ENCODE data around the gene CTDSP2.
A peak's percentile ranks its signal among the peaks of the same experiment; 100 is the strongest.

CTDSP2 gene

DNA sequence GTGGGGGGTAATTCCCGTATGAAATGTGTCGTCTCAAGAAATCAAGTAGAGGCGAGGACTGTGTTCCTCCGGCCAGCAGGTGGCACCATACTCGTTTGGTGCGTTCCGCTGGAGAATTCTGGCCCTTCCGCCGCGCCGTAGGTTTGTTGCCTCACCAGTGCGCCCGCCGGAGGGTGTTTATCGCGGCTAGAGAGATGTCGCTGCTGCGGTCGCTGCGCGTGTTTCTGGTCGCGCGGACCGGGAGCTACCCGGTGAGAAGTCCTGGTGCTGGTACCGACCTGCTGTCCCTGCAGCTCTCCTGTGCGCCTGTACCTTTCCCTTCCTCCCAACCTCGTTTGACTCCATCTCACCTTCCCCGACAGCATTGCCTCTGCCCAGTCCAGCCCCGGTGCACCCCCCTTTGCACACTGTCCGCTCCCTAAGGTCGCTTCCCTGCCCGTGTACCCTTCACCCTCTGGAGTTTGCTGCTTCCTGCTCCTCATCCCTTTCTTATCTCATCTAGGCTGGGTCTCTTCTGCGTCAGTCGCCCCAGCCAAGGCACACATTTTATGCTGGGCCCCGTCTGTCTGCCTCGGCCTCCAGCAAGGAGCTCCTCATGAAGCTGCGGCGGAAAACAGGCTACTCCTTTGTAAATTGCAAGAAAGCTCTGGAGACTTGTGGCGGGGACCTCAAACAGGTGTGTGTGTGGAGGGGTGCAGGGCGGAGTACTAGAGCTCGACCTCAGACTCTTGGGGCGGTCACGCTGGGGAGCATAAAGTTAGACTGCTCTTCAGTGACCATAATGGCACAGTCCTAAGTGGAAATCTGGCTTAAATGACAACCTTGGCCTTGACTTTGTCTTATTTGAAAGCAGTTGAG is 63.7 kb downstream of the CTDSP2 start, which contains the start of gene TSFM:
Gene TSFM (plus strand): TSS at position 180 of the 858 bp plus-strand sequence. CDS start 15 bp downstream, at position 195.
- H3K27ac Mint-ChIP-seq: peak within 1 kb of the TSS; percentile 68 to 88 (median 73)
- H3K36me3 Mint-ChIP-seq (ENCODE audit: low read depth): peaks cover 24% of the 10 kb centered on the region
- no peaks in the 10 kb centered on the region for H3K27me3 Mint-ChIP-seq (ENCODE audit: low read depth)
- H3K4me1 Mint-ChIP-seq: peaks cover 13% of the 10 kb centered on the region
- H3K4me3 Mint-ChIP-seq: peak within 1 kb of the TSS; percentile 95 to 99 (median 98)
- TF ChIP-seq, protein P1, sequence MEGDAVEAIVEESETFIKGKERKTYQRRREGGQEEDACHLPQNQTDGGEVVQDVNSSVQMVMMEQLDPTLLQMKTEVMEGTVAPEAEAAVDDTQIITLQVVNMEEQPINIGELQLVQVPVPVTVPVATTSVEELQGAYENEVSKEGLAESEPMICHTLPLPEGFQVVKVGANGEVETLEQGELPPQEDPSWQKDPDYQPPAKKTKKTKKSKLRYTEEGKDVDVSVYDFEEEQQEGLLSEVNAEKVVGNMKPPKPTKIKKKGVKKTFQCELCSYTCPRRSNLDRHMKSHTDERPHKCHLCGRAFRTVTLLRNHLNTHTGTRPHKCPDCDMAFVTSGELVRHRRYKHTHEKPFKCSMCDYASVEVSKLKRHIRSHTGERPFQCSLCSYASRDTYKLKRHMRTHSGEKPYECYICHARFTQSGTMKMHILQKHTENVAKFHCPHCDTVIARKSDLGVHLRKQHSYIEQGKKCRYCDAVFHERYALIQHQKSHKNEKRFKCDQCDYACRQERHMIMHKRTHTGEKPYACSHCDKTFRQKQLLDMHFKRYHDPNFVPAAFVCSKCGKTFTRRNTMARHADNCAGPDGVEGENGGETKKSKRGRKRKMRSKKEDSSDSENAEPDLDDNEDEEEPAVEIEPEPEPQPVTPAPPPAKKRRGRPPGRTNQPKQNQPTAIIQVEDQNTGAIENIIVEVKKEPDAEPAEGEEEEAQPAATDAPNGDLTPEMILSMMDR (IDR thresholded peaks at IDR 0.05; ENCODE audit: unreplicated experiment in 3 of 3): peak; percentile 88 to 94 (median 88)
- no peaks in the 10 kb centered on the region for H3K9me3 Mint-ChIP-seq

DNA sequence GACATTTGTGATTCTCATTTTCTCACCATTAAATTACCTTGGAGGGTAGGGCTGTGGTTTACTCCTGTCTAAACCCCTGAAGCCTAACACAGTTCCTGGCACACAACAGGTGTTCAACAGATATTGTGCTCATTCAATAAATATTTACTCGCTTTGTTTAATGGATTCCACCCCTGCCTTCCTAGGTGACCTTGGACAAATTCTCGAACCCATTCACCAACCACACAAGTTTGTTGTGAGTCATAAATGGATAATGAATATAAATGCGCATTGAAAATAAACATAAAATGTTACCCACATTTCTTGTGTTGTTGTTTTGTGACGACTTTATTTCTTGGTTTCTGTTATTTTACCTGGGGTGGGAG is 64.3 kb downstream of the CTDSP2 start:
- H3K4me3 Mint-ChIP-seq: peak overlapping the region; percentile 95 to 99 (median 98)
- H3K36me3 Mint-ChIP-seq (ENCODE audit: low read depth): peaks cover 18% of the 10 kb centered on the region
- H3K27me3 Mint-ChIP-seq (ENCODE audit: low read depth): no peaks in the 10 kb centered on the region
- peaks cover 13% of the 10 kb centered on the region for H3K4me1 Mint-ChIP-seq
- TF ChIP-seq, protein P1 (IDR thresholded peaks at IDR 0.05; ENCODE audit: unreplicated experiment in 3 of 3): no peak
- peak overlapping the region in 2 of 3 experiments; percentile 73 to 88 for H3K27ac Mint-ChIP-seq
- no peaks in the 10 kb centered on the region for H3K9me3 Mint-ChIP-seq

DNA sequence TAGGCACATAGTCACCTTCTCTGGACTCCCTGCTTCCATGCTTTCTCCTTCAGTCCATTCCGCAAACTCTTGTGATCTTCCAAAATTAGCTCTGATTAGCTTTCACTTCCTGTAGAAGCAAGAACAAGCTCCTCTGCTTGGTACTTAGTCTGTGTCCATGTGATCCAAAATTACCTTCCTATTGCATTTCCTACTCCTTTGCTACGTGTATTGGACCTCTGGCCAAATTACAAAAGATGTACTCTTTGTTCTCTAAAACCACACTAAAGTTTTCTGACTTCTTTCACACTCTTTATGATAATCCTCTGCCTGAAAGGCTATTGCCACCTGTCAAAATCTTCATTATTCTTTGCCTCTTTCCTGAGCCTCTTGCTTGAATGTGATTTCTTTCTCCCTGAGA is 64.7 kb downstream of the CTDSP2 start:
- H3K4me3 Mint-ChIP-seq: no peak overlapping the region
- H3K27me3 Mint-ChIP-seq (ENCODE audit: low read depth): no peaks in the 10 kb centered on the region
- H3K27ac Mint-ChIP-seq: no peak overlapping the region
- no peaks in the 10 kb centered on the region for H3K9me3 Mint-ChIP-seq
- H3K4me1 Mint-ChIP-seq: peaks cover 13% of the 10 kb centered on the region
- peaks cover 17% of the 10 kb centered on the region for H3K36me3 Mint-ChIP-seq (ENCODE audit: low read depth)
- TF ChIP-seq, protein P1 (IDR thresholded peaks at IDR 0.05; ENCODE audit: unreplicated experiment in 3 of 3): no peak

DNA sequence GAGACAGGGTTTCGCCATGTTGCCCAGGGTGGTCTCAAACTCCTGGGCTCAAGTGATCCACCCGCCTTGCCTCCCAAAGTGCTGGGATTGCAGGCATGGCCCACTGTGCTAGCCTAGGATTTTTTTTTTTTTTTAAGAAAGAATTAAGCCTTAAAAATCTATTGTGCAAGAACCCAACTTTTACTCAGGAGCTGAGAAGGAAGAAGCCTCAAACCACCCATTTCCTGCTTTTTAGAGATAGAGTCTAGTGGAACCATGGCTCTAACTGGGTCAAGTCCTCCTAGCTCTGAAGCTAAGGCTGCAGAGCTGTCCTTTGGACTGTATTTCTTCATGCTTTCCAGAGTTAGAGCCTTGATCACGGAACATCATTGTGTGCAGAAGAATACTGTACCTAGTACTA is 65.3 kb downstream of the CTDSP2 start:
- TF ChIP-seq, protein P1 (IDR thresholded peaks at IDR 0.05; ENCODE audit: unreplicated experiment in 3 of 3): no peak
- Mint-ChIP-seq H3K27me3 (ENCODE audit: low read depth) (no peaks in the 10 kb centered on the region), H3K4me1 (peaks cover 13% of the 10 kb centered on the region), H3K36me3 (ENCODE audit: low read depth) (peaks cover 12% of the 10 kb centered on the region), H3K9me3 (no peaks in the 10 kb centered on the region), H3K27ac (no peak overlapping the region), H3K4me3 (no peak overlapping the region)

DNA sequence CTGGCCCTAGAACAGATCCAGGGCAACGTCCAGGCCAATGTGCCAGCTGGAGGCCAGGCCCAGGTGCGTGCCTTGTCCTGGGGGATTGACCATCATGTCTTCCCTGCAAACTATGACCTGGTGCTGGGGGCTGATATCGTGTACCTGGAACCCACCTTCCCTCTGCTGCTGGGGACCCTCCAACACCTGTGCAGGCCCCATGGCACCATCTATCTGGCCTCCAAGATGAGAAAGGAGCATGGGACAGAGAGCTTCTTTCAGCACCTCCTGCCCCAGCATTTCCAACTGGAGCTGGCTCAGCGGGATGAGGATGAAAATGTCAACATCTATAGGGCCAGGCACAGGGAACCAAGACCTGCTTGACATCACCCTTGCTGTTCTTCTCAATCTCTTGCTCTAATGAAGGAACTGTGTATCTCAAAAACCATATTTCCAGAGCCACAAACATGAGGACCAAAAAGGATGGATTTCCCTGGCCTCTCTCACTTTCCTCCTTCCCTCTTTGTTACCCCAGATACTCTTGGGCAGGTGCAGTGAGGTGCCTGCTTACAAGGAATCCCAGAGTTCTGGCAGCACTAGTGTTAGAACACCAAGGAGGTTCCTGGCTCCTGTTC is 66.1 kb downstream of the CTDSP2 start:
- Mint-ChIP-seq H3K4me1 (peaks cover 13% of the 10 kb centered on the region), H3K4me3 (no peak overlapping the region), H3K9me3 (no peaks in the 10 kb centered on the region), H3K27ac (no peak overlapping the region), H3K36me3 (ENCODE audit: low read depth) (peaks cover 15% of the 10 kb centered on the region), H3K27me3 (ENCODE audit: low read depth) (no peaks in the 10 kb centered on the region)
- TF ChIP-seq, protein P1 (IDR thresholded peaks at IDR 0.05; ENCODE audit: unreplicated experiment in 3 of 3): no peak
